Esophagus muscularis mucosa (tissue), 4 donors: ENCODE results near the gene TRABD2B.

ENCODE experiments used
- EP300 ChIP-seq: sonication (generic); formaldehyde crosslinking; IDR thresholded peaks from one replicate; pipeline ENCODE4 v1.6.1; 2017; ENCODE audit warnings: antibody characterized with exemption
- POLR2A ChIP-seq: fragments of 450-650 bp; IDR thresholded peaks from one replicate; pipeline ENCODE4 v1.6.1; 2017; ENCODE audit warnings: antibody characterized with exemption, moderate library complexity, mild to moderate bottlenecking, low read depth
- POLR2AphosphoS5 ChIP-seq, 2 donors: sonication (generic); formaldehyde crosslinking; IDR thresholded peaks; one replicate each; pipeline ENCODE4 v1.6.1; 2017; ENCODE audit warnings: antibody characterized with exemption in 2 of 2
- TF ChIP-seq, protein P1 (sequence below), 3 experiments: fragments of 200-600 bp in 2 of 3; fragments of 450-650 bp in 1 of 3; sonication (generic) in 2 of 3; IDR thresholded peaks; one replicate each; pipeline ENCODE4 v1.5.1; 2017 to 2019; ENCODE audit warnings: antibody characterized with exemption in 3 of 3, mild to moderate bottlenecking in 2 of 3, moderate library complexity in 1 of 3

DNA sequence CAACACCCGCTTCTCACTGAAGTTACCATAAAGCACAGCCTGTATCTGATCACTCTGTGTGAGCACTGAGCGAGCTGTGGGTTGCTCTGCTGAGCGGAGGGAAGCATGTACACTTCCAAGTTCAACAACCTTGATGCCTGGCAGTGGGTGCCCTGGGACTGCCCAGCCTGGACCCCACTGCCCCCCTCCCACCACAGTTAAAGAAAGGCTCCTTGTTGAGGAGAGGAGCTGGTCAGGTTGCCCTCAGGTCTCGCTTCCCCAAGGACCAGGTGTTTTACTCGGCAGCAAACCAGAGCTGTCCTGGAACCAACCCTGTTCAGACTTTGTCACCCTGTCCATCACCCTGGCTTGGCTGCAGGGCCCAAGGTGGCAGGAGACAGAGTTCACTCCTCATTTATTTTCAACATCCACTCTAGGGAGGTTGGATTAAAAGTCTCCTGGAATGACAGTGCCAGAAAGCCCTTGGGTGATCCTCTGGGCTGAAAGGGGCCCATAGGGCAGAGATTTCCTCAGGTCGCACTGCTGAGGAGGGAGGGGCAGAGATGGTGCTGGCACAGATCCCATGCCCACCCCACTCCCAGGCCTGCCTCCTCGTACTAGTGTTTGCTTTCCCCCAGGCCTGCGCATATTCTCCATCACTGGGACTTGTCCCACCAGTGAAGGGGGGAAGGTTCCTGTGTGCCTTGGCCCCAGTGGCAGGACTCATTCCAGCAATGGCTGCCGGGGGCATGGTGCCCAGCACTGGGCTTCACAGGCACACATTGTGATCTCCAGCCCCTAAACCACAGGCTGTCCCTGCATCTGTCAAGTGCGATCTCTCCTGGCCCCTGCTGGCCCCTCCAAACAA is 101.7 kb downstream of the TRABD2B start:
- TF ChIP-seq, protein P1, sequence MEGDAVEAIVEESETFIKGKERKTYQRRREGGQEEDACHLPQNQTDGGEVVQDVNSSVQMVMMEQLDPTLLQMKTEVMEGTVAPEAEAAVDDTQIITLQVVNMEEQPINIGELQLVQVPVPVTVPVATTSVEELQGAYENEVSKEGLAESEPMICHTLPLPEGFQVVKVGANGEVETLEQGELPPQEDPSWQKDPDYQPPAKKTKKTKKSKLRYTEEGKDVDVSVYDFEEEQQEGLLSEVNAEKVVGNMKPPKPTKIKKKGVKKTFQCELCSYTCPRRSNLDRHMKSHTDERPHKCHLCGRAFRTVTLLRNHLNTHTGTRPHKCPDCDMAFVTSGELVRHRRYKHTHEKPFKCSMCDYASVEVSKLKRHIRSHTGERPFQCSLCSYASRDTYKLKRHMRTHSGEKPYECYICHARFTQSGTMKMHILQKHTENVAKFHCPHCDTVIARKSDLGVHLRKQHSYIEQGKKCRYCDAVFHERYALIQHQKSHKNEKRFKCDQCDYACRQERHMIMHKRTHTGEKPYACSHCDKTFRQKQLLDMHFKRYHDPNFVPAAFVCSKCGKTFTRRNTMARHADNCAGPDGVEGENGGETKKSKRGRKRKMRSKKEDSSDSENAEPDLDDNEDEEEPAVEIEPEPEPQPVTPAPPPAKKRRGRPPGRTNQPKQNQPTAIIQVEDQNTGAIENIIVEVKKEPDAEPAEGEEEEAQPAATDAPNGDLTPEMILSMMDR (IDR thresholded peaks at IDR 0.05), result no peak
- TF ChIP-seq POLR2A (no peak), EP300 (no peak), POLR2AphosphoS5 (IDR thresholded peaks at IDR 0.05) (no peak)
